GM23248 (cell line): ENCODE results near the gene PLEKHG2.
"Not testable (repeated sequence)": the region's sequence is repeated elsewhere in the genome, so short reads cannot be mapped to it uniquely, and the experiment has no call there.

ENCODE experiments used
- EZH2 ChIP-seq: fragments of 200-600 bp; sonication (generic); IDR thresholded peaks from 2 replicates; pipeline ENCODE4 v1.6.1; 2018; ENCODE audit warnings: antibody characterized with exemption, mild to moderate bottlenecking; ENCODE audit not compliant: insufficient read depth, poor library complexity, severe bottlenecking
- EZH2phosphoT487 ChIP-seq: fragments of 200-600 bp; sonication (generic); IDR thresholded peaks from 2 replicates; pipeline ENCODE4 v1.6.1; 2018; ENCODE audit warnings: antibody characterized with exemption, moderate library complexity, mild to moderate bottlenecking, low read depth; ENCODE audit not compliant: insufficient read depth

DNA sequence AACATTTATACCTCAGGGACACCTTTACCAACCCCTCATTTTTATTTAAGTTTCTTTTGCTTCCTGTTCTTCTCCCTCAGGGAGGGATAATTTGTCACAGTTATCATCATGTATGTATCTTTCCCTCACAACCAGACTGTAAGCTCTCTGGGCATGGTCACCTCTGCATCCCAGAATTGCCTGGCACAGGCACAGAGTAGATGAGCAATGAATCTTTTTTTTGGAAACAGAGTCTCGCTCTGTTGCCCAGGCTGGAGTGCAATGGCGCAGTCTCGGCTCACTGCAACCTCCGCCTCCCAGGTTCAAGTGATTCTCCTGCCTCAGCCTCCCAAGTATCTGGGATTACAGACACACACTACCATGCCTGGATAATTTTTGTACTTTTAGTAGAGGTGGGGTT lies 33.1 kb upstream of the PLEKHG2 start:
- TF ChIP-seq EZH2phosphoT487, EZH2: not testable (repeated sequence)
